HG02678 (cell line): ENCODE measurements around the gene SOX3.

Source experiments
- ATAC-seq: cut with Tn5 transposase; IDR thresholded peaks from one replicate; pipeline ENCODE4 v1.9.1; 2021; ENCODE audit warnings: mild to moderate bottlenecking, moderate library complexity; ENCODE audit not compliant: unreplicated experiment

SOX3 gene

GRCh38 chrX:140504371-140505324, at the start of gene SOX3:
SOX3 (minus strand) TSS chrX:140505069; CDS start chrX:140505060, 9 bp downstream.
- no peak for ATAC-seq

GRCh38 chrX:140548985-140549384, 44.1 kb upstream of the SOX3 start:
- ATAC-seq: no peak

- no peak for ATAC-seq
Observed at GRCh38 chrX:140526171-140526570, 21.3 kb upstream of the SOX3 start.

GRCh38 chrX:140525448-140525847, 20.6 kb upstream of the SOX3 start:
- ATAC-seq: no peak

- ATAC-seq: no peak
Observed at GRCh38 chrX:140524556-140524955, 19.7 kb upstream of the SOX3 start.

GRCh38 chrX:140521393-140521792, 16.5 kb upstream of the SOX3 start:
- no peak for ATAC-seq

- ATAC-seq: no peak
Observed at GRCh38 chrX:140514554-140514953, 9.7 kb upstream of the SOX3 start.

- no peak for ATAC-seq
Observed at GRCh38 chrX:140510895-140511295, 6.0 kb upstream of the SOX3 start.

- no peak for ATAC-seq
Observed at GRCh38 chrX:140510306-140510676, 5.4 kb upstream of the SOX3 start.

- ATAC-seq: no peak
Observed at GRCh38 chrX:140509468-140510305, 4.8 kb upstream of the SOX3 start.

- ATAC-seq: no peak
Observed at GRCh38 chrX:140508958-140509357, 4.1 kb upstream of the SOX3 start.

GRCh38 chrX:140507982-140508305, 3.1 kb upstream of the SOX3 start:
- no peak for ATAC-seq

- no peak for ATAC-seq
Observed at GRCh38 chrX:140507223-140507981, 2.5 kb upstream of the SOX3 start.

- no peak for ATAC-seq
Observed at GRCh38 chrX:140505421-140506337, 810 bp upstream of the SOX3 start.

GRCh38 chrX:140503714-140504351, 1.0 kb downstream of the SOX3 start:
- no peak for ATAC-seq

GRCh38 chrX:140503238-140503601, 1.6 kb downstream of the SOX3 start:
- no peak for ATAC-seq

- ATAC-seq: no peak
Observed at GRCh38 chrX:140502491-140503237, 2.2 kb downstream of the SOX3 start.

GRCh38 chrX:140501940-140502468, 2.9 kb downstream of the SOX3 start:
- ATAC-seq: no peak

GRCh38 chrX:140501321-140501720, 3.5 kb downstream of the SOX3 start:
- no peak for ATAC-seq
